Measurements from ENCODE around the gene NPTXR. TPM values are rescaled to one million over a fixed set of nuclear protein-coding genes. Genes with fewer than 3 reads are reported as not detected.

Gene NPTXR
- total and polyA plus RNA-seq, 10 of the 15 experiments (the other 5 are each of a cell fraction or from before 2014, with no cell fraction given) = 0.02 to 0.38 (median 0.07) TPM; not detected in 2

DNA sequence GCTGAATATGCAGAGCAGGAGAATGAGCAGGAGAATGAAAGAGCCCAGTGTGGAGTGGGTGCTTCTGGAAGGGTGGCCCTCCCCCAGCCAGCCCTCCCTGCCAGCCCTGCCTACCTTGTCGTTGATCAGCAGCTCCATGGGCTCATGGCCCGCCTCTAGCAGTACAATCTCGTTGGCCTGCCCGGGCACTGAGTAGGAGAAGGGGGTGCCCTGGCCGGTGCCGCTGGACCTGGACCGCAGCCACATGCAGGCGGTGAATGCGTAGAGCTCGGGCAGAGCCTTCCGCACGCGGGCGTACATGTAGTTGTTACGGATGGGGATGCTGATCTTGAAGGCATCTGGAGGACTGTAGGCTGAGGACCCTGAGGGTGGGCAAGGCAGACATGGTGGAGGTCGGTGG lies 17.4 kb downstream of the NPTXR start:
- Histone ChIP-seq H3K4me1 (ENCODE audit: control insufficient read depth, insufficient read depth, low read length) (no peaks in the 10 kb centered on the region), H3K9ac (ENCODE audit: control insufficient read depth, insufficient read depth, low read length) (no peak overlapping the region), H3K27ac (ENCODE audit: control insufficient read depth, insufficient read depth) (no peak overlapping the region), H3K9me3 (replicated peaks; ENCODE audit: control insufficient read depth, insufficient read depth, low read length) (no peaks in the 10 kb centered on the region), H3K27me3 (replicated peaks in 1 of 2; ENCODE audit: control insufficient read depth in 2 of 2, insufficient read depth in 2 of 2, low read length in 1 of 2) (no peaks in the 10 kb centered on the region; a peak in 1 of 4 replicates), H2AFZ (ENCODE audit: control insufficient read depth, low read depth, low read length) (no peak overlapping the region), H3K4me3 (no peak overlapping the region), H4K20me1 (ENCODE audit: control insufficient read depth, insufficient read depth) (no peaks in the 10 kb centered on the region), H3K4me2 (ENCODE audit: control insufficient read depth, insufficient read depth) (no peak overlapping the region), H3K79me2 (ENCODE audit: control insufficient read depth, insufficient read depth, low read length) (no peaks in the 10 kb centered on the region), H3K36me3 (ENCODE audit: control insufficient read depth in 2 of 2, insufficient read depth in 2 of 2, low read length in 1 of 2) (no peaks in the 10 kb centered on the region)
- RAD21 ChIA-PET (ENCODE audit: unreplicated experiment) = no interaction called here
- CTCF ChIA-PET = no interaction called here
- ATAC-seq (no peak), FAIRE-seq (no peak), DNase-seq (ENCODE audit: low read depth, low spot score) (no peak)
- intact Hi-C loops (cut with micrococcal nuclease; ENCODE audit: unreplicated experiment) = no loop called here
- SMC1A ChIA-PET (ENCODE audit: uncharacterized antibody, unreplicated experiment) = interaction anchor here (1.1 kb wide), 1 partner anchor 57 kb away, joined by 3 read pairs; no protein-coding TSS in a partner anchor
- 59% methylated on average over 16 of the region's 16 CpGs for WGBS (ENCODE audit: insufficient coverage, insufficient replicate concordance, low lambda C conversion rate, missing lambda C conversion rate)
- no TSS peak for BruUV-seq (replicated peaks)
- POLR2A ChIA-PET = interaction anchor here (0.6 kb wide), 1 partner anchor 791 kb away, joined by 4 read pairs; no protein-coding TSS in a partner anchor
- in situ Hi-C loops (cut with MboI) = no loop called here
- TF ChIP-seq, protein P1, sequence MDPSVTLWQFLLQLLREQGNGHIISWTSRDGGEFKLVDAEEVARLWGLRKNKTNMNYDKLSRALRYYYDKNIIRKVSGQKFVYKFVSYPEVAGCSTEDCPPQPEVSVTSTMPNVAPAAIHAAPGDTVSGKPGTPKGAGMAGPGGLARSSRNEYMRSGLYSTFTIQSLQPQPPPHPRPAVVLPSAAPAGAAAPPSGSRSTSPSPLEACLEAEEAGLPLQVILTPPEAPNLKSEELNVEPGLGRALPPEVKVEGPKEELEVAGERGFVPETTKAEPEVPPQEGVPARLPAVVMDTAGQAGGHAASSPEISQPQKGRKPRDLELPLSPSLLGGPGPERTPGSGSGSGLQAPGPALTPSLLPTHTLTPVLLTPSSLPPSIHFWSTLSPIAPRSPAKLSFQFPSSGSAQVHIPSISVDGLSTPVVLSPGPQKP (IDR thresholded peaks at IDR 0.05; ENCODE audit: low read depth, low read length) = no peak
- TF ChIP-seq SREBF2 (IDR thresholded peaks at IDR 0.05; ENCODE audit: low read length) (no peak), HDAC6 (IDR thresholded peaks at IDR 0.05; ENCODE audit: unreplicated experiment) (no peak), POLR2AphosphoS2 (IDR thresholded peaks at IDR 0.05; ENCODE audit: low read depth, low read length) (no peak), MTA2 (IDR thresholded peaks at IDR 0.05; ENCODE audit: low read depth) (no peak), NFYB (IDR thresholded peaks at IDR 0.05; ENCODE audit: insufficient read depth, low read depth, low read length) (no peak), PBX3 (IDR thresholded peaks at IDR 0.05; ENCODE audit: insufficient replicate concordance, low read depth, low read length) (no peak), GATAD2B (conservative IDR thresholded peaks at IDR 0.05; ENCODE audit: low read depth) (no peak), SMARCA5 (IDR thresholded peaks at IDR 0.05) (no peak), POU2F2 (IDR thresholded peaks at IDR 0.05; ENCODE audit: borderline replicate concordance, low read depth, low read length) (no peak), STAT3 (IDR thresholded peaks at IDR 0.05; ENCODE audit: low read depth, low read length) (no peak), BHLHE40 (IDR thresholded peaks at IDR 0.05; ENCODE audit: borderline replicate concordance in 1 of 2, low read depth in 2 of 2, low read length in 1 of 2) (no peak), ZNF207 (IDR thresholded peaks at IDR 0.05; ENCODE audit: borderline replicate concordance) (no peak), ZNF384 (IDR thresholded peaks at IDR 0.05; ENCODE audit: borderline replicate concordance, low read depth, low read length) (no peak), FOS (IDR thresholded peaks at IDR 0.05; ENCODE audit: borderline replicate concordance, extremely low read depth, insufficient read length) (no peak)
- TF ChIP-seq, protein P2, sequence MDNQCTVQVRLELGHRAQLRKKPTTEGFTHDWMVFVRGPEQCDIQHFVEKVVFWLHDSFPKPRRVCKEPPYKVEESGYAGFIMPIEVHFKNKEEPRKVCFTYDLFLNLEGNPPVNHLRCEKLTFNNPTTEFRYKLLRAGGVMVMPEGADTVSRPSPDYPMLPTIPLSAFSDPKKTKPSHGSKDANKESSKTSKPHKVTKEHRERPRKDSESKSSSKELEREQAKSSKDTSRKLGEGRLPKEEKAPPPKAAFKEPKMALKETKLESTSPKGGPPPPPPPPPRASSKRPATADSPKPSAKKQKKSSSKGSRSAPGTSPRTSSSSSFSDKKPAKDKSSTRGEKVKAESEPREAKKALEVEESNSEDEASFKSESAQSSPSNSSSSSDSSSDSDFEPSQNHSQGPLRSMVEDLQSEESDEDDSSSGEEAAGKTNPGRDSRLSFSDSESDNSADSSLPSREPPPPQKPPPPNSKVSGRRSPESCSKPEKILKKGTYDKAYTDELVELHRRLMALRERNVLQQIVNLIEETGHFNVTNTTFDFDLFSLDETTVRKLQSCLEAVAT (IDR thresholded peaks at IDR 0.05) = no peak
- TF ChIP-seq, protein P3, sequence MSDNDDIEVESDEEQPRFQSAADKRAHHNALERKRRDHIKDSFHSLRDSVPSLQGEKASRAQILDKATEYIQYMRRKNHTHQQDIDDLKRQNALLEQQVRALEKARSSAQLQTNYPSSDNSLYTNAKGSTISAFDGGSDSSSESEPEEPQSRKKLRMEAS (IDR thresholded peaks at IDR 0.05; ENCODE audit: low read depth, low read length) = no peak

Measured in GM12878 (cell line).